H1 (cell line): ENCODE results near the gene AP5Z1. TPM values are rescaled to one million over a fixed set of nuclear protein-coding genes. Genes with fewer than 3 reads are reported as not detected.

Experiments
- ASH2L ChIP-seq: fragments of 200-600, 300-600 bp; sonication (generic); IDR thresholded peaks from one replicate; pipeline ENCODE4 v1.7.1; 2017; ENCODE audit warnings: low read length
- CHD7 ChIP-seq: fragments of 300-600 bp; sonication (generic); IDR thresholded peaks from 2 replicates; pipeline ENCODE4 v1.7.1; 2012; ENCODE audit warnings: low read length, moderate library complexity, mild to moderate bottlenecking, inconsistent platforms; ENCODE audit not compliant: insufficient replicate concordance
- HDAC2 ChIP-seq, 2 experiments: fragments of 300-600 bp in 1 of 2; sonication (generic) in 1 of 2; IDR thresholded peaks; 2 replicates each; pipeline ENCODE4 v1.6.1; 2011 to 2012; ENCODE audit warnings: low read depth in 2 of 2, low read length in 2 of 2, mild to moderate bottlenecking in 2 of 2, moderate library complexity in 2 of 2, borderline replicate concordance in 1 of 2, inconsistent platforms in 1 of 2
- HDAC6 ChIP-seq: IDR thresholded peaks from one replicate; pipeline ENCODE4 v1.7.1; 2012; ENCODE audit warnings: low read depth, mild to moderate bottlenecking, inconsistent platforms, low read length, moderate library complexity
- POU5F1 ChIP-seq: IDR thresholded peaks from 2 replicates; pipeline ENCODE4 v1.6.1; 2011; ENCODE audit warnings: low read depth, mild to moderate bottlenecking, low read length, moderate library complexity
- RBBP5 ChIP-seq: IDR thresholded peaks from 2 replicates; pipeline ENCODE4 v1.7.1; 2012; ENCODE audit warnings: low read depth, mild to moderate bottlenecking, inconsistent platforms, low read length, moderate library complexity, borderline replicate concordance
- SIN3A ChIP-seq, 2 experiments: IDR thresholded peaks in 1 of 2; conservative IDR thresholded peaks in 1 of 2; 2 replicates each; pipeline ENCODE4 v1.6.1; 2011 to 2012; ENCODE audit warnings: low read length in 2 of 2, improper control_type of control experiment in 1 of 2, low read depth in 1 of 2, mild to moderate bottlenecking in 1 of 2
- SP2 ChIP-seq: IDR thresholded peaks from 2 replicates; pipeline ENCODE4 v1.6.1; 2012; ENCODE audit warnings: mild to moderate bottlenecking, low read length, inconsistent platforms
- USF2 ChIP-seq: IDR thresholded peaks from 2 replicates; pipeline ENCODE4 v1.6.1; 2011; ENCODE audit warnings: low read length, improper control_type of control experiment
- polyA plus RNA-seq, 7 experiments: library from polyadenylated mRNA; depleted of rRNA in 3 of 7; stranded (reverse) in 5 of 7; unstranded in 2 of 7; fragments of >200 nt in 5 of 7; fragments of 200-250 nt in 2 of 7; gene quantifications; 1 replicate in 5 of 7; 2 replicates in 1 of 7; 4 replicates in 1 of 7; pipeline versions ENCODE4 v1.2.1 to v1.2.3, GENCODE V29; 2011 to 2013; ENCODE audit warnings: missing spikeins in 2 of 7, mixed read lengths in 2 of 7
- total RNA-seq: library from RNA; stranded (reverse); fragmentation: NEBNext Ultra II Directional; extraction: Animal tissue kit (Norgen Biotek cat#: 25700); gene quantifications from 2 replicates; pipeline ENCODE4 v1.2.1, GENCODE V29; 2021

Gene AP5Z1
- total and polyA plus RNA-seq, 2 of the 8 experiments (the other 6 are each of a cell fraction or from before 2014, with no cell fraction given) = 24.0 to 24.7 TPM

DNA sequence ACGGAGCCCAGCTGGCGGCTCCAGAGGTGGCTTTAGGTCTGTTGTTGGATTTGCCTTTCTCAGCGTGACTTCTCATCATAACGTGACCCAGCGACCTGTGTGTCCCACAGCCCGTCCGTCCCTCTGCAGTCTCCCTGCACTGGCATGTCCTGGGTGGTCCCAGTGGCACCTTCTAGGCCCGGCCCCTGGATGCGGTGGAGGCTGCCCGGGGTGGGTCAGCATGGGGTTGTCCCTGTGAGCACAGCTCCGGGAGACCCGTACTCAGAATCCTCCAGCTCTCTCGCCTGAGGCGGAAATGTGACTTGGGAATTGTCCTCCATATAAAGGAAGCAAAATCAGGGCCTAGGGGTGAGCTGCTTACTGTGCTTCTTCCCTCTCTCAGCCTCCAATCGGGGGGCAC, 25.6 kb upstream of the AP5Z1 start (continued):
- TF ChIP-seq CHD7 (no peak), HDAC2 (IDR thresholded peaks at IDR 0.05; ENCODE audit: borderline replicate concordance in 1 of 2, low read depth in 2 of 2, low read length in 2 of 2) (no peak), SP2 (no peak), HDAC6 (no peak), USF2 (no peak), POU5F1 (no peak), ASH2L (no peak), RBBP5 (no peak), SIN3A (conservative IDR thresholded peaks at IDR 0.05 in 1 of 2, IDR thresholded peaks at IDR 0.05 in 1 of 2; ENCODE audit: low read depth in 1 of 2, low read length in 2 of 2) (no peak)
